Endothelial cell of umbilical vein (primary cell): ENCODE measurements around the gene NIPA2. TPM values are rescaled to one million over a fixed set of nuclear protein-coding genes. Genes with fewer than 3 reads are reported as not detected.

Source experiments
- BruUV-seq: library from RNA; stranded (reverse); fragments of 400-500 nt; replicated peaks from 2 replicates; lab custom pipeline; 2021; lab: Mats Ljungman, UMichigan
- CTCF ChIA-PET: fragments of 300-600, 350-600 bp; sonication (Branson Sonifier 250); formaldehyde crosslinking; loops from one replicate; lab custom pipeline; 2021; ENCODE audit warnings: antibody characterized with exemption, inconsistent platforms; lab: Charles Lee
- POLR2A ChIA-PET: fragments of 300-600, 350-600 bp; sonication (Branson Sonifier 250); formaldehyde crosslinking; loops from one replicate; lab custom pipeline; 2021; ENCODE audit warnings: antibody characterized with exemption, inconsistent platforms; lab: Charles Lee
- DNase-seq: peaks from one replicate; pipeline ENCODE4 v3.0.0-alpha.2; 2011; ENCODE audit warnings: low read depth, low spot score
- FAIRE-seq: peaks from 2 replicates; lab custom pipeline; 2011; peaks lifted over from hg19 to GRCh38; lab: Jason Lieb, UNC
- H2AFZ ChIP-seq: 2 replicates; pipeline ENCODE4 v1.6.0; 2012; ENCODE audit warnings: low read depth, low read length, control low read depth, inconsistent platforms
- H3K27ac ChIP-seq: 2 replicates; pipeline ENCODE4 v1.5.1; 2011; ENCODE audit warnings: low read depth, mild to moderate bottlenecking, control low read depth, low read length, moderate library complexity; ENCODE audit not compliant: insufficient read depth
- H3K27me3 ChIP-seq, 2 experiments: 2 replicates each; pipeline versions ENCODE4 v1.6.0 to v1.6.1; 2011; ENCODE audit warnings: low read length in 2 of 2, mixed read lengths in 1 of 2; ENCODE audit not compliant: control insufficient read depth in 2 of 2, insufficient read depth in 2 of 2
- H3K36me3 ChIP-seq, 2 experiments: 2 replicates in 1 of 2; 3 replicates in 1 of 2; pipeline ENCODE4 v1.5.1; 2011; ENCODE audit warnings: low read length in 2 of 2, mild to moderate bottlenecking in 1 of 2, moderate library complexity in 1 of 2; ENCODE audit not compliant: control insufficient read depth in 2 of 2, insufficient read depth in 2 of 2; ENCODE audit errors: extremely low read depth in 1 of 2
- H3K4me1 ChIP-seq: 3 replicates; pipeline ENCODE4 v1.5.1; 2011; ENCODE audit warnings: mild to moderate bottlenecking, low read length; ENCODE audit not compliant: control insufficient read depth, insufficient read depth; ENCODE audit errors: extremely low read depth
- H3K4me2 ChIP-seq: 2 replicates; pipeline ENCODE4 v1.6.1; 2011; ENCODE audit warnings: low read length, control low read depth, mixed read lengths; ENCODE audit not compliant: insufficient read depth
- H3K4me3 ChIP-seq, 3 experiments: fragments of 200-600 bp in 1 of 3; sonication (generic), shearing (Covaris generic) in 1 of 3; replicated peaks in 1 of 3; 2 replicates each; pipeline ENCODE4 v1.5.1; 2011 to 2016; ENCODE audit warnings: control low read depth in 3 of 3, low read length in 3 of 3, mild to moderate bottlenecking in 2 of 3, inconsistent platforms in 1 of 3, low read depth in 1 of 3, moderate library complexity in 1 of 3; ENCODE audit not compliant: insufficient read depth in 1 of 3
- H3K79me2 ChIP-seq: 2 replicates; pipeline ENCODE4 v1.6.0; 2012; ENCODE audit warnings: low read length, inconsistent platforms; ENCODE audit not compliant: control insufficient read depth, insufficient read depth
- H3K9ac ChIP-seq: replicated peaks from 2 replicates; pipeline ENCODE3; 2011; ENCODE audit warnings: low read length, control low read depth; ENCODE audit not compliant: insufficient read depth; ENCODE audit errors: extremely low read depth
- H3K9me1 ChIP-seq: replicated peaks from 3 replicates; pipeline ENCODE4 v1.6.0; 2011; ENCODE audit warnings: mild to moderate bottlenecking, low read length; ENCODE audit not compliant: control insufficient read depth, insufficient read depth; ENCODE audit errors: extremely low read depth
- H3K9me3 ChIP-seq: replicated peaks from 2 replicates; pipeline ENCODE4 v1.5.1; 2012; ENCODE audit warnings: low read length, inconsistent platforms; ENCODE audit not compliant: control insufficient read depth, insufficient read depth
- H4K20me1 ChIP-seq: replicated peaks from 2 replicates; pipeline ENCODE3; 2011; ENCODE audit warnings: mild to moderate bottlenecking, low read length; ENCODE audit not compliant: control insufficient read depth, insufficient read depth; ENCODE audit errors: extremely low read depth
- EZH2 ChIP-seq: IDR thresholded peaks from 2 replicates; pipeline ENCODE4 v1.6.1; 2012; ENCODE audit warnings: borderline replicate concordance, low read depth, mild to moderate bottlenecking, moderate library complexity, low read length, inconsistent platforms; ENCODE audit not compliant: severe bottlenecking
- FOS ChIP-seq: IDR thresholded peaks from 2 replicates; pipeline ENCODE4 v1.6.1; 2011; ENCODE audit warnings: mild to moderate bottlenecking, low read length, moderate library complexity, borderline replicate concordance; ENCODE audit not compliant: insufficient read depth
- GATA2 ChIP-seq: IDR thresholded peaks from 2 replicates; pipeline ENCODE4 v1.7.0; 2011; ENCODE audit warnings: low read depth, mild to moderate bottlenecking, moderate library complexity, mixed read lengths, low read length; ENCODE audit not compliant: insufficient read length, insufficient read depth
- JUN ChIP-seq: IDR thresholded peaks from 2 replicates; pipeline ENCODE4 v1.6.1; 2011; ENCODE audit warnings: borderline replicate concordance, low read depth; ENCODE audit not compliant: insufficient read length, insufficient read depth
- MAX ChIP-seq: IDR thresholded peaks from 2 replicates; pipeline ENCODE4 v1.6.1; 2011; ENCODE audit not compliant: insufficient read depth, insufficient read length
- MYC ChIP-seq: IDR thresholded peaks from one replicate; pipeline ENCODE4 v1.6.1; 2011; ENCODE audit warnings: mild to moderate bottlenecking, low read depth, low read length
- POLR2A ChIP-seq: IDR thresholded peaks from 2 replicates; pipeline ENCODE4 v1.6.1; 2012; ENCODE audit warnings: low read depth, mild to moderate bottlenecking, control low read depth, low read length
- POLR2AphosphoS5 ChIP-seq: IDR thresholded peaks from 2 replicates; pipeline ENCODE4 v1.6.1; 2012; ENCODE audit warnings: low read depth, mild to moderate bottlenecking, control low read depth, low read length, moderate library complexity; ENCODE audit not compliant: insufficient read depth
- dilution Hi-C: fragments of 300-500 bp; cut with MboI; formaldehyde crosslinking; loops from one replicate; pipeline ENCODE4 v1.15.0; 2019; ENCODE audit warnings: low sequenced_read_pairs; ENCODE audit not compliant: extremely low pct_ligation_motif_present
- intact Hi-C: fragments of 100-400 bp; cut with micrococcal nuclease; formaldehyde crosslinking; loops from one replicate; pipeline ENCODE4 v1.10.0; 2022
- polyA plus RNA-seq, 4 experiments: library from polyadenylated mRNA; depleted of rRNA in 3 of 4; stranded (reverse) in 3 of 4; unstranded in 1 of 4; fragments of >200 nt; gene quantifications; 2 replicates each; pipeline versions ENCODE4 v1.2.1 to v1.2.3, GENCODE V29; 2011 to 2012; ENCODE audit warnings: missing spikeins in 1 of 4
- total RNA-seq: library from RNA; stranded (reverse); gene quantifications from 2 replicates; pipeline ENCODE4 v1.2.3, GENCODE V29; 2021
- TF ChIP-seq, protein P1 (sequence below), 2 donors: IDR thresholded peaks; 1 replicate in 1 of 2; 2 replicates in 1 of 2; pipeline ENCODE4 v1.5.1; 2011; ENCODE audit warnings: low read length in 2 of 2, mild to moderate bottlenecking in 2 of 2, moderate library complexity in 2 of 2, control low read depth in 1 of 2, inconsistent platforms in 1 of 2, low read depth in 1 of 2; ENCODE audit not compliant: insufficient read depth in 1 of 2; ENCODE audit errors: extremely low read depth in 1 of 2

Gene NIPA2
- total and polyA plus RNA-seq, 2 donors (not counting 3 experiments of a cell fraction or from before 2014, with no cell fraction given), result 55.2 to 75.7 TPM

- H3K4me3 ChIP-seq, result no peak overlapping the region
- no peaks in the 10 kb centered on the region for H3K27me3 ChIP-seq
- no peaks in the 10 kb centered on the region for H3K79me2 ChIP-seq
- no TSS peak for BruUV-seq
- no peaks in the 10 kb centered on the region for H4K20me1 ChIP-seq
- intact Hi-C loops, result no loop called here
- no peak overlapping the region for H3K27ac ChIP-seq
- dilution Hi-C loops, result no loop called here
- ChIA-PET CTCF (no interaction called here), POLR2A (no interaction called here)
- no peak overlapping the region for H3K4me2 ChIP-seq
- FAIRE-seq, result no peak
- H2AFZ ChIP-seq, result no peak overlapping the region
- H3K9ac ChIP-seq, result no peak overlapping the region
- DNase-seq, result no peak
- H3K4me1 ChIP-seq, result no peaks in the 10 kb centered on the region
- TF ChIP-seq FOS (no peak), MYC (no peak), POLR2AphosphoS5 (no peak), JUN (no peak), EZH2 (no peak), MAX (no peak), POLR2A (no peak), GATA2 (no peak)
- TF ChIP-seq, protein P1, sequence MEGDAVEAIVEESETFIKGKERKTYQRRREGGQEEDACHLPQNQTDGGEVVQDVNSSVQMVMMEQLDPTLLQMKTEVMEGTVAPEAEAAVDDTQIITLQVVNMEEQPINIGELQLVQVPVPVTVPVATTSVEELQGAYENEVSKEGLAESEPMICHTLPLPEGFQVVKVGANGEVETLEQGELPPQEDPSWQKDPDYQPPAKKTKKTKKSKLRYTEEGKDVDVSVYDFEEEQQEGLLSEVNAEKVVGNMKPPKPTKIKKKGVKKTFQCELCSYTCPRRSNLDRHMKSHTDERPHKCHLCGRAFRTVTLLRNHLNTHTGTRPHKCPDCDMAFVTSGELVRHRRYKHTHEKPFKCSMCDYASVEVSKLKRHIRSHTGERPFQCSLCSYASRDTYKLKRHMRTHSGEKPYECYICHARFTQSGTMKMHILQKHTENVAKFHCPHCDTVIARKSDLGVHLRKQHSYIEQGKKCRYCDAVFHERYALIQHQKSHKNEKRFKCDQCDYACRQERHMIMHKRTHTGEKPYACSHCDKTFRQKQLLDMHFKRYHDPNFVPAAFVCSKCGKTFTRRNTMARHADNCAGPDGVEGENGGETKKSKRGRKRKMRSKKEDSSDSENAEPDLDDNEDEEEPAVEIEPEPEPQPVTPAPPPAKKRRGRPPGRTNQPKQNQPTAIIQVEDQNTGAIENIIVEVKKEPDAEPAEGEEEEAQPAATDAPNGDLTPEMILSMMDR (IDR thresholded peaks at IDR 0.05; ENCODE audit: extremely low read depth in 1 of 2, insufficient read depth in 1 of 2, low read depth in 1 of 2, low read length in 2 of 2), result no peak
- H3K9me1 ChIP-seq, result no peaks in the 10 kb centered on the region
- no peaks in the 10 kb centered on the region for H3K9me3 ChIP-seq
- H3K36me3 ChIP-seq, result peaks cover 16 to 27% of the 10 kb centered on the region in 2 experiments
These were observed 33.1 kb downstream of the NIPA2 start for GRCh38 chr15:22871481-22872086.
